ENCODE measurements around the gene COMP. TPM values are rescaled to one million over a fixed set of nuclear protein-coding genes. Genes with fewer than 3 reads are reported as not detected.

Gene COMP
- total RNA-seq, 1 donor from 2014 or later, result not detected

DNA sequence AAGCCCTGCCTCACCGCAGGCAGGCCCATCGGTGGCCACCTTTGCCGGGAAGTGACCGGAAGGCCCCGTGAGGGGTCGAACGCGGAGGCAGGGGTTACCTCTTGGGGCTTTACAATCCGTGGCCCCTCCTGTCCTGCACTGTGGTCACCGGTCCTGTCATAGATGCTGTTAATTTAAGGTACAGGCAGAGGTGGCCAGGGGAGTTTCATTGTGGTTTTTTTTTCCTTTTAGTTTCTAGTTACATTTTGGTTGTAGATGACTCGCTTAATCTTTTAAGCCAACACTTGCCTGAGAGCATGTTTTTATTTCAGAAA lies 13.1 kb downstream of the COMP start:
- H3K9me3 Mint-ChIP-seq (ENCODE audit: unreplicated experiment), result no peaks in the 10 kb centered on the region
- TF ChIP-seq, protein P1, sequence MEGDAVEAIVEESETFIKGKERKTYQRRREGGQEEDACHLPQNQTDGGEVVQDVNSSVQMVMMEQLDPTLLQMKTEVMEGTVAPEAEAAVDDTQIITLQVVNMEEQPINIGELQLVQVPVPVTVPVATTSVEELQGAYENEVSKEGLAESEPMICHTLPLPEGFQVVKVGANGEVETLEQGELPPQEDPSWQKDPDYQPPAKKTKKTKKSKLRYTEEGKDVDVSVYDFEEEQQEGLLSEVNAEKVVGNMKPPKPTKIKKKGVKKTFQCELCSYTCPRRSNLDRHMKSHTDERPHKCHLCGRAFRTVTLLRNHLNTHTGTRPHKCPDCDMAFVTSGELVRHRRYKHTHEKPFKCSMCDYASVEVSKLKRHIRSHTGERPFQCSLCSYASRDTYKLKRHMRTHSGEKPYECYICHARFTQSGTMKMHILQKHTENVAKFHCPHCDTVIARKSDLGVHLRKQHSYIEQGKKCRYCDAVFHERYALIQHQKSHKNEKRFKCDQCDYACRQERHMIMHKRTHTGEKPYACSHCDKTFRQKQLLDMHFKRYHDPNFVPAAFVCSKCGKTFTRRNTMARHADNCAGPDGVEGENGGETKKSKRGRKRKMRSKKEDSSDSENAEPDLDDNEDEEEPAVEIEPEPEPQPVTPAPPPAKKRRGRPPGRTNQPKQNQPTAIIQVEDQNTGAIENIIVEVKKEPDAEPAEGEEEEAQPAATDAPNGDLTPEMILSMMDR (IDR thresholded peaks at IDR 0.05; ENCODE audit: unreplicated experiment), result no peak

DNA sequence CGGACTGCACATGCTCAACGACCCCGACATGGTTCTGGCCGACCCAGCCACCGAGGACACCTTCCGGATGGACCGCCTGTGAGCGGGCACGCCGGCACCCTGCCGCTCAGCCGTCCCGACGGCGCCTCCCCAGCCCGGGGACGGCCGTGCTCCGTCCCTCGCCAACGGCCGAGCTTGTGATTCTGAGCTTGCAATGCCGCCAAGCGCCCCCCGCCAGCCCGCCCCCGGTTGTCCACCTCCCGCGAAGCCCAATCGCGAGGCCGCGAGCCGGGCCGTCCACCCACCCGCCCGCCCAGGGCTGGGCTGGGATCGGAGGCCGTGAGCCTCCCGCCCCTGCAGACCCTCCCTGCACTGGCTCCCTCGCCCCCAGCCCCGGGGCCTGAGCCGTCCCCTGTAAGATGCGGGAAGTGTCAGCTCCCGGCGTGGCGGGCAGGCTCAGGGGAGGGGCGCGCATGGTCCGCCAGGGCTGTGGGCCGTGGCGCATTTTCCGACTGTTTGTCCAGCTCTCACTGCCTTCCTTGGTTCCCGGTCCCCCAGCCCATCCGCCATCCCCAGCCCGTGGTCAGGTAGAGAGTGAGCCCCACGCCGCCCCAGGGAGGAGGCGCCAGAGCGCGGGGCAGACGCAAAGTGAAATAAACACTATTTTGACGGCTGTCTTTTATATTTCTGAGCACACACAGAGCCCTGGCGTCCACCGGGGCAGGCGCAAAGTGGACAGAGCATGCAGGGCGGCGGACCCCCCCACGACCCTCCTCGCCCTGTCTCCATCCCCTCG lies 13.6 kb downstream of the COMP start:
- H3K9me3 Mint-ChIP-seq (ENCODE audit: unreplicated experiment), result no peaks in the 10 kb centered on the region
- H3K27ac Mint-ChIP-seq (ENCODE audit: unreplicated experiment), result no peak overlapping the region
- H3K4me3 Mint-ChIP-seq (ENCODE audit: unreplicated experiment), result no peak overlapping the region
- H3K27me3 Mint-ChIP-seq (ENCODE audit: unreplicated experiment), result peaks cover 15% of the 10 kb centered on the region
- TF ChIP-seq, protein P1 (IDR thresholded peaks at IDR 0.05; ENCODE audit: unreplicated experiment), result no peak
- DNase-seq (ENCODE audit: low spot score), result no peak
- H3K4me1 Mint-ChIP-seq (ENCODE audit: unreplicated experiment), result no peaks in the 10 kb centered on the region
- H3K36me3 Mint-ChIP-seq (ENCODE audit: low read depth, unreplicated experiment), result no peaks in the 10 kb centered on the region

More for the DNA sequence above, 13.1 kb downstream of the COMP start:
- Mint-ChIP-seq H3K4me1 (ENCODE audit: unreplicated experiment) (no peaks in the 10 kb centered on the region), H3K27me3 (ENCODE audit: unreplicated experiment) (peaks cover 13% of the 10 kb centered on the region), H3K27ac (ENCODE audit: unreplicated experiment) (no peak overlapping the region), H3K4me3 (ENCODE audit: unreplicated experiment) (no peak overlapping the region), H3K36me3 (ENCODE audit: low read depth, unreplicated experiment) (no peaks in the 10 kb centered on the region)
- no peak for DNase-seq (ENCODE audit: low spot score)

GRCh38 chr19:18776736-18777135 lies 14.4 kb downstream of the COMP start:
- DNase-seq (ENCODE audit: low spot score), result no peak
- peaks cover 15% of the 10 kb centered on the region for H3K27me3 Mint-ChIP-seq (ENCODE audit: unreplicated experiment)
- TF ChIP-seq, protein P1 (IDR thresholded peaks at IDR 0.05; ENCODE audit: unreplicated experiment), result no peak
- H3K27ac Mint-ChIP-seq (ENCODE audit: unreplicated experiment), result no peak overlapping the region
- no peak overlapping the region for H3K4me3 Mint-ChIP-seq (ENCODE audit: unreplicated experiment)
- no peaks in the 10 kb centered on the region for H3K36me3 Mint-ChIP-seq (ENCODE audit: low read depth, unreplicated experiment)
- no peaks in the 10 kb centered on the region for H3K4me1 Mint-ChIP-seq (ENCODE audit: unreplicated experiment)
- H3K9me3 Mint-ChIP-seq (ENCODE audit: unreplicated experiment), result no peaks in the 10 kb centered on the region

GRCh38 chr19:18776288-18776594 lies 14.9 kb downstream of the COMP start:
- Mint-ChIP-seq H3K27me3 (ENCODE audit: unreplicated experiment) (peaks cover 15% of the 10 kb centered on the region), H3K4me1 (ENCODE audit: unreplicated experiment) (no peaks in the 10 kb centered on the region), H3K27ac (ENCODE audit: unreplicated experiment) (no peak overlapping the region), H3K9me3 (ENCODE audit: unreplicated experiment) (no peaks in the 10 kb centered on the region), H3K4me3 (ENCODE audit: unreplicated experiment) (no peak overlapping the region), H3K36me3 (ENCODE audit: low read depth, unreplicated experiment) (no peaks in the 10 kb centered on the region)
- DNase-seq (ENCODE audit: low spot score), result no peak
- TF ChIP-seq, protein P1 (IDR thresholded peaks at IDR 0.05; ENCODE audit: unreplicated experiment), result no peak

GRCh38 chr19:18775586-18776287 lies 15.4 kb downstream of the COMP start:
- TF ChIP-seq, protein P1 (IDR thresholded peaks at IDR 0.05; ENCODE audit: unreplicated experiment), result no peak
- Mint-ChIP-seq H3K27me3 (ENCODE audit: unreplicated experiment) (peaks cover 18% of the 10 kb centered on the region), H3K36me3 (ENCODE audit: low read depth, unreplicated experiment) (peaks cover 1% of the 10 kb centered on the region), H3K4me3 (ENCODE audit: unreplicated experiment) (no peak overlapping the region), H3K4me1 (ENCODE audit: unreplicated experiment) (no peaks in the 10 kb centered on the region), H3K27ac (ENCODE audit: unreplicated experiment) (no peak overlapping the region), H3K9me3 (ENCODE audit: unreplicated experiment) (no peaks in the 10 kb centered on the region)
- DNase-seq (ENCODE audit: low spot score), result no peak
